Activated CD8-positive, alpha-beta memory T cell treated with anti-CD3 and anti-CD28 coated beads, Interleukin-2, amount 50 U/mL, for 1 hour (primary cell): ENCODE results near the gene ST6GALNAC3.
A peak's percentile ranks its signal among the peaks of the same experiment; 100 is the strongest.

Experiments
- DNase-seq: peaks from one replicate; pipeline ENCODE4 v3.0.0-alpha.2; 2020; ENCODE audit errors: extremely low read depth

The ST6GALNAC3 gene

DNA sequence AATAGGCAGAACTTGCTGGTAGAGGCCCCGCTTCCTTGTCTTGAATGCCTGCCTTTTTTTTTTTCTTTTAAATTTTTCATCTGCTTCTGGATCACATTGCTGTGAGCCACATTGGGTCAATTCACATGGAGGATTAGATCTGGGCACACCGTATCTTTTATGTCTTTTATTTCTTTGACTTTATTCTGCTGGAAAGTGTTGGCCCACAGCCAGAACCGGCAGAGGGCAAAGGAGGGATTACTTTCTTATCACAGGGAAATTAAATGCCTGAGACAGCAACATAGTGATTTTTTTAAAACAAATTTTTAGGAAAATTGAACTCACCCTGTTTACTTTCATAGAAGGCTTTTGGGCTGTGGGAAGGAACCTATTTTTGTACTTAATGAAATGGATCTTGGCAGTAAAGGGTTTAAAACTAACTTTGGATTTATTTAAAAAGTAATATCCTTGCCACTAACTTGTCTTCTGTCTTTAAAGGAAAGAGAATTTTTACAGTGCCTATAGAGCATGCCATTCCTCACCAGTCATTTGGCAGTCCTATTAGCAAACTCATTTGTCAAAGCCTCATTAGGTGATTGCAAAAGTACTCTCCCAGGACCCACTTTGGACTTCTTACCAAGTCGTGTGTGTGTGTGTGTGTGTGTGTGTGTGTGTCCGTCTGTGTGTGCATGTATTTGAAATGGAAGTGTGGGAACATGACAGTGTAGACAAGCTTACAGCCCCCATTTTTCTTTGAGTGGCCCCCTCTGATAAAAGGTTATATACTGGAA is 68.4 kb downstream of the ST6GALNAC3 start:
- DNase-seq: no peak

DNA sequence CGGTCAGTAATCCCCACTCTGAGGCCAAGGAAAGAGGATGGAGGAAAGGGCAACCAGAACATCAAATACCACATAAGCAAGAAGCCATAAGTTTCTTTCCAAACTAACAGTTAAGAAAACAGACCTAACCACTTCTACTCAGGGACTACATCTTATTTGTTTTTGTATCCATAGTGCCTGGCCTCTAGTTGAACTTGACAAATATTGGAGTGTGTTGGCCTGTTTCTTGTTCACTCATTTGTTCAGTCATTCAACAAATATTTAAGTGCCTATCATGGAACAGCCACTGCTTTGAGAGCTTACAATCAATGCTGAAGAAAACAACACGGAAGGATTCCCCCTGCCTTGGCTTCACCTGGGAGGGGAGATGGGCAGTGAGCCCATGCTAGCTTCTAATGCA is 69.7 kb downstream of the ST6GALNAC3 start:
- DNase-seq: no peak

DNA sequence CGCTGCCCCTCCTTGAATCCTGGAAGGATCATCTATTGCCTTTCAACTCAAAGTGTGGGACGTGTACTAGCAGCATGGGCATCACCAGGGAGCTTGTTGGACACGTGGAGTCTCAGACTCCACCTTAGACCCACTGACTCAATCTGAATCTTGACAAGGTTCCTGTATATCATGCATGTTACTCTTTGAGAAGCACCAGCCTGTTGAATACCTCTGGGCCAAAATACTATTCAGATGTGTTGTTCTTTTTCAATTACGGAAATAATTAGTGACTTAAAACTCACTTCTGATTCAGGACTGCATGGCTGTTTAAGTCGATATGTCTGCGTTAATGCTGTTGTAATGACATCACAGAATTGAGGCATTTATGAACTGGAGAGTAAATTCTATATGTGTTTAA is 70.8 kb downstream of the ST6GALNAC3 start:
- DNase-seq: no peak

DNA sequence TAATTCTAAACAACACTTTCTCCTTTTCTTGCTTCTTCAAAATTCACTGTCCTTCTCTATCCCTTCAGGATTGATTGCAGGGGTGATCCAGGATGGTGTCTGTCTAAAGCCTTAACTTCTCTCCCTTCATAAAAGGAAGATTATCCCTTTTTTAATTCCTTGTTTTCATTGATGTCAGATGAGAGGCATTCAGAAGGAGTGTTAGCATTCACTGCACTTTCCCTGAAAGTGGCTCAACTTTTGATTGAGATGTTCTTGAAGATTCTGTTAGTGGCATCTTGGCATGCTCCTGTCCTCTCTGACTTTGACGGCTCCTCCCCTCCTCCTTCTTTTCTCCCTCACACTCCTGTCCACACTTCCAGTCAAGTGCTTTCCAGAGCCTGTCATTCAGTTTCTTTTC is 71.6 kb downstream of the ST6GALNAC3 start:
- DNase-seq: no peak

DNA sequence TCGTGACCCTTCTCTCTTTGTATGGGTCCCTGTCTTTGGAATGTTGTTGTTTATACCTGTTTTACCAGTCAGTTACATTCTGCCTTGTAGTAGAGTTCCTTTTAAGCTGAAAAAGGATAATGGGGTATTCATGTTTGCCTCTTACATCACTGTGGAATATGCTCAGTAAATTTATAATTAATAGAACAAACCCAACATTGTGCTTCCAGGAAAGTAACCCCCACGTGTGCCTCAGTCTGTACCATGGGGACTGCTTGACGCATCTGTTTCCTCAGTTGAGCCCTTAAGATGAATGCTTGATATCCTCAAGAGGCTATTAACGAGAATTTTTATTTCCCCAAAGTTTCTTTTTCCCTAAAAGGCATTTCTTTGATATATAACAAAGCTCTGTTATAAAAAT is 73.4 kb downstream of the ST6GALNAC3 start:
- no peak for DNase-seq

DNA sequence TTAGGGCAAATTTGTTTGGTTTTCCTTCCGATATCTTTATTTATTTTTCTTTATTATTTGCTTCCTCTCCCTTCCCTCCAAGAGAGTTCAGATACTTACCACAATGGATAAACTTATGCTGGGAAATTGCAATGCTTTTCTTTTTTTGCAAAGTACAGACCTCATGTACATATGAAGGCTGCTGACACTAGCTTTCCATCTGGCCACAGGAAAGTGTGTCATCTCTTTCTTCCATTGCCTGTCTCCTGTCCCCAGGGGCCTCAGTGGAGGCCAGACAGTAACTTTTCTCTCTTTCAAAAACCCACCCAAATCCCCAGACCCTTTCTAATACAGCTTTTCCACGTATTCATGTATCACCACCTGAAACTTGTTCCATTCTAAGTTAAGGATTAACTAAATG is 73.9 kb downstream of the ST6GALNAC3 start:
- no peak for DNase-seq

DNA sequence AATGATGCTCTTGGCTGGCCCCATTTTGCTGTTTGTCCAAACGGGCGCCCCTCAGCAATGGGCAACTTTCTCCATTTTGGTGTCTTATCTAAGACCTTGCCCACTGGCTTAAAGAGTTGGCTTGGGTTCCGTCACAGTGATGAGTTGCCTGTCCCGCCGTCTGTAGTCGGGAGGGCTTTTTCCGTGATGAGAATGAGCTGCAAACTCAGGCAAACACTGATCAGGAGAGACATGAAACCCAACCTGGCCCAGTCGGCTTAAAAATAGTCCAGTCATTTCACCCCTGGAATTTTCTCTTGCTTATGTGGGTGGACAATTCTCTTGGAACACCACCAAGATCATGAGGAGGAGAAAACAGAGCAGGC is 79.3 kb downstream of the ST6GALNAC3 start:
- no peak for DNase-seq

DNA sequence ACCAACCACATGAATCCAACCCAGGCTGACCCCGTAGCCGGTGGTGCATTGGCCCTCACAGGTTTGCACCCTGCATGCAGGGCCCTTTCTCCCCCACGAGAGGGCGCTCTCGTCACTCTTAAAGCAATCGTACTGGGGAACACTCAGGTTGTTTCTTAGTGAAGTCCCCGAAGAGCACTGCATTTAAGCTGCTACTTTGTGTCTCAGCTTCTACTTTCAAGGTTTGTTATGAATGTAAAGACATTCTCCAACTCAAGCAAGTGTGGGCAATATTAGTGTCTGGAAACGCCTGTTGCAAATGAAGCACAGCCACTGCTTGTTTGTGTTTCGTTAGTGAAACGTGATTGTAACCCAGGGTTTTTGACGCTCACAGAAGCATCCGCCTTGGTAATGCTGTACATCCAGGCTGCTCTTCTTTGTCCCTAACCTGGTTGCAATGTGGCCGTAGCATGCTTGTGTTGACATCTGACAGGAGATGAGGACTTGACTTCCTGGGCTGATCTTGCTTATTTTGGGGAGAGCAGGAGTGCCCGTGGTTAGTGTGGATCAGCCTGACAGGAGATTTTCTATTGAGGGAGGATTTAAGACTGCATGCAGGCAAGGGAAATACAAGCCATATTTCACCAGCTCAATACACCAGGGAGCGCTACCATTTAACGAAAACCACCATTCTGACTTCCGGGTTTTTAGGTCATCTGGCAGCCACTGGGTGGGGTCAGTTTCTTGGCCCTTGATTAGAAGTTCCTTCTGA is 79.8 kb downstream of the ST6GALNAC3 start:
- DNase-seq: peak; percentile 39

DNA sequence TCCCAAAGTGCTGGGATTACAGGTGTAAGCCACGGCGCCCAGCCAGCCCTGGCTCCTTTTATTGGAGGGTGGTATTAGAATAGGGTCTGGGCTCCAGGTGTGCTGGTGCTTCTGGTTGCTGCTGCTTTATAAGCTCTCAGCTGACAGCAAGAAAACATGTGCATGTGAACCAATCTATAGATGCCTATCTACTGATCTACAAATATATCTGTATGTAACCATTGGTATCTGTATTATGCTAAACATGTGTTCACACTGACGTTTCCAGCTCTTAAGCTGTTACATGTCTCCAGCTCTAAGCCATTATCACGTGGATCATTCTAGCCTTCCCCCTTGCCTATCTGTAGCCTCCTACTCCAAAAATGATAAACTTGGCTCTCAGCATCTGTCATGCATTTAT is 82.4 kb downstream of the ST6GALNAC3 start:
- DNase-seq: no peak

DNA sequence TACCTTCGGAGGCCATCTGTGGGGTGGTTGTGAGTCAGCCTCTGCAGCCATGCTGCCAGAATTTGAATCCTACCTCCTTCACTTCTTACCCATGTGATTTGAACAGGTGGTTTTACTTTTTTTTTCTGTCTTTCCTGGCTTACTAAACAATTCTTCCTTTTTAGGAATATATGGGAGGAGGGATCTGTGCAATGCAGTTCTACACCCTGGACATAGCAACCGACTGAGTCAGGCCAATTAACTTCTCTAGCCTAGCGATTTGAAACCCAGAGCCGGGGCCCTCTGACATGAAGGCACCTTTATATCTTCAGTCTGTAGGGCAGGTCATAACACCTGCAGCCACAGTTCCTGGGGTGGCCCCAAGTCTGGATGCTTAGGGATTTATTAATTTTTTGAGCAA is 83.6 kb downstream of the ST6GALNAC3 start:
- no peak for DNase-seq

DNA sequence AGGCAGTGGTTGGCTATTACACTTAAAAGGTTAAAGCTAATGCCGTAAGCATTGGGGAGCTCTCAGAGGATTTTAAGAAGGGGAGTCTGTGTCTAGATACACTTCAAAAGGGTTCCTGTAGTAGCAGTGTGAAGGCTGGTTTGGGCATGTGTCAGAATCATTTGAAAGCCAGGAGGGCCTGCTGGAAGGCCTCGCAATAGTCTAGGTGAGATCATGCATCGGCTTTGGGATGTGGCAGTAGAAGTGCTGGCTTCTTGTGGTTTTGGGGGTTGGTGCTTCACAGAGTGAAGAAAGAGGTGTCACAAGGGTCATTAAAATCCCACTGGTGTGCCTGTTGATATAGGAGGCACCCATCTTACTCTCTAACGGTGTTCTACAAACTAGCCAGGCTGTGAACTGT is 85.7 kb downstream of the ST6GALNAC3 start:
- no peak for DNase-seq

DNA sequence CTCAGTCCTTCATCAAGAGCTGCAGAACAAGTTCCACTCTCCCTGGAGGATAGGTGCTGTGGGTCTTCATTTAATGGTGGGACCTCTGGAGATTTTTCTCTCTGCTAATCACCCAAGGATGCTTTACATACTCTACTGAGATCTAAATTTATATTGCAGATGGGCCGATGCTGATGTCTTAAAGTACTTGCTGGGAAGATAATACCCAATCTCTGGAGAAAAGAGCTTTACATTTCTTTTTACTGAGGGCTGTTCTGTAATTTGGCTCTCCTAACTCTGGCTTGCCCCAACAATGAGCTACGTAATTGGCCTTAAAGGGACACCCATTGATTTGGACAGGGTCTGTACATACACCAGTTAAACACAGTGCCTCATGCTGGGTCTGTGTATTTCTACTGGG is 86.9 kb downstream of the ST6GALNAC3 start:
- no peak for DNase-seq

DNA sequence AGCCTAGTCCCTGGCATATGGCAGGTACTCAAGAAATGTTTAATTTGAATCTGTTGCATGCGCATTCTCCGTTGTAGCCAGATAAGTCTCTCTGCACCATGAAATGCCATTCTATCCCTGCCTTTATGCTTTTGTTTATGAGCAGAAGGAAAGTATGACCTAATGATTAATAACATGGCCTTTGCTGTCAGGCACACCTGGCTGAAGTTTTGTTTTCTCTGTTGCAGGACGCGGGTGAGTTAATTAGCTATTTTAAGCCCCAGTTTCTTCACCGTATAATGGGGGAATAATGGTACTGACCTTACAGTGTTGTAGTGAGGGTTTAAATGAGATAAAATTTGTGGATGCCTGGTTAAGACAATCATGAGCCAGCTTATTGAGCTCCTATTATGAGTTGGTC is 87.7 kb downstream of the ST6GALNAC3 start:
- no peak for DNase-seq

DNA sequence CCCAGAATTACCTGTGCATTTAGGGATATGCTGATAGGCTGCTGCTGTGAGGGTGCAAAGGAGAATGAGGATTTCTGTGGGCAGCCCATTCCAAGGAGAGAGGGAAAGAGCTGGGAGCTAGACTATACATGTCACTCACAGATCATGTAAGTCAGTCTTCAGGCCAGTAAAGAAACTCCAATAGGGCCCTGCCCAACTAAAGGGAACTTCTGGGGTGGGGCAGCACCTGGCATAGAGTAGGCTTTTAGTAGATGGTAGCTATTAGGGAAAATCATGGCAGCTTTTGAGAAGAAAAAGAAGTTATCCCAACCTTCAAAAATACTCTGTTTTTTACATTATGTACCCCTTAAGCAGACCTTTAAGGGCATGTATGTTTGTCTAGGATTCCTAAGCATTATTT is 89.6 kb downstream of the ST6GALNAC3 start:
- no peak for DNase-seq

DNA sequence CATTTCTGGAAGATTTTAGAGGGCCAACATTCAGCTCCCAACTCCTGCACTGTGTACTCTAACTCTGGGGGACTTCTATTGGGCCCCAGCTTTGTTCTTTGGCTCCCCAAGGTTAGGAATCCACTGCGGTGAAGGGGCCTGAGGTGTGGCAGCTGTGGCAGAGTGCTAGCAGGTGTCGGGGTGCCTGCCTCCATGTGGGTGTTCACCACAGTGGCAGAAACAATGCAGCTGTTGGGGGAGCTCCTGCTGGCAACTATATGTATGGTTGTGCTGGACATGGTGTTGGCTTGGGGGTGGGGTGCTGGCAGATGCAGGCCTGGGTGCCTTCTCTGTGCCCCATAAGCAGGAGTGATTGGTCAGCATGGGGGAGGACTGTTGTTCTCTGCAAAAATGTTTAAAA is 95.5 kb downstream of the ST6GALNAC3 start:
- no peak for DNase-seq

DNA sequence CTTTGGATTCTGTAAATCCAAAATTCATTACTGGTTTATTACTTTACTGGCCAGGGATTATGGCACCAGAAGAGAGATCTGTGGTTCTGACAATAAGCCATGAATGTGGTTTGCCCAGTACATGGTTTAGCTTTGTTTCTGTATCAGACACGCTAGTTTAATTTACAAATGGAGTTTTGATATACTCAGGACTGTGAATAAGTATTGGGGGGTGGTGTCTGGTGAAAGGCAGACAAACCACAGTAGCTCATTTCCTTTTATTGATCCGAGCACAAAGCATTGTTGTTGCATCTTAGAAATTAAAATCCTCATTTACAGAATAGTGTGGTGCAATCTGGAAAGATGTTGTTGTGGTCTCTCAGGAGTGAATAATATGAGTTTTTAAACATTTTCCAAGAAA is 96.0 kb downstream of the ST6GALNAC3 start:
- no peak for DNase-seq

DNA sequence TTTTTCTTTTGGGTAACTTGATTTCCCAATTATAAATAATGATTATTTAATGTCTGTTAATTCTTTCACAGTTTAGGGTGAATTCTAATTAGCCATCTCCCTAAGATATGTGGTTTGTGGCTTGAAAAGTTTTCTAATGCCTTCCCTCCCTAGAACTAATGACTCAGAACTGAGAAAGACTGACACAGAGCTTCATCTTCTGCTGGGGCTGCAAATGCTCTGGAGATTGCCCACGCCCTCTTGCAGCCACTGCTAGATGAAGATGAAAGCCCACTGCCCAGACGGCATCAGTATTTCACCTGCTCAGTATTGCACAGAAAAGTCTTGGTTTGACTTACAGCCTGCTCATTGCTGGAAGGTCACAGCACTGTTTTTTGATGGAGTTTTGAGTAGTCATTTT is 101.5 kb downstream of the ST6GALNAC3 start:
- no peak for DNase-seq

DNA sequence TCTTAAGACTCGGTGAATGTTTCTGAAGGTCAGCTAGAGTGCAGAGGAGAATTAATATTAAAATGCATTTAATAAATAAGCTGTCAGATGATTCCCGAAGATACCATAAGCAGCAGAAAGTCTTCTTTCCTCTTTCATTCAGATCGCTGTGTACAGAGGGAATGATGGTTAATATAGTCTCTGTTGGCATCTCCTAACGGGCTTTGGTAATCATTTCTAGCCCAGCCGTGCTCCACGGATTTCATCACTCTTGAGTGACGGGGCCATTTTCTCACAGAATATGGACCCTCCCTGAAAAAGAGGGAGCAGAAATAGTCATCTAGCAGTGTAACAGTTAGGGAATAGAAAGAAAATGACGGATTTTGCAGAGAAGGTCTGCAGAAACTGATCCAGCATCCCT is 103.1 kb downstream of the ST6GALNAC3 start:
- no peak for DNase-seq

DNA sequence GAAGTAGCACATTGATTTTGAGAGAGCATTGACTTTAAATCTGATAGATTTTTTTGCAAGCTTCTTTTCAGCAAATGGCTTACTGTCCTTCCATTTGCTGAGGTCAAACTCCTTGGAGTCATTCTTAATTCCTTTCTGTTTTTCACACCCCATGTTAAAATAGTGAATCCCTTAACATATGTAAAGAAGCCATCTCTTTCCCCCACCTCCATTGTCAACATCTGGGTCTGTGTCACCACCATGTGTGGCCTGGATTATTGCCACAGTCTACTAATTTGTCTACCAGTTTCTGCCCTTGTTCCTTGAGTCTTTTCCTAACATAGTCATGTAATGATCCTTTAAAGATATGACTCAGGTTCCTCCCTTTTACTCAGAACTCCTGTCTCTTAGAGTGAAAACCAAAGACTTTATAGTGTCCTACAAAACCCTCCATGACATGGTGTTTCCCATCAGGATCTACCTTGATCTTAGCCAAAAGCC is 104.7 kb downstream of the ST6GALNAC3 start:
- no peak for DNase-seq

DNA sequence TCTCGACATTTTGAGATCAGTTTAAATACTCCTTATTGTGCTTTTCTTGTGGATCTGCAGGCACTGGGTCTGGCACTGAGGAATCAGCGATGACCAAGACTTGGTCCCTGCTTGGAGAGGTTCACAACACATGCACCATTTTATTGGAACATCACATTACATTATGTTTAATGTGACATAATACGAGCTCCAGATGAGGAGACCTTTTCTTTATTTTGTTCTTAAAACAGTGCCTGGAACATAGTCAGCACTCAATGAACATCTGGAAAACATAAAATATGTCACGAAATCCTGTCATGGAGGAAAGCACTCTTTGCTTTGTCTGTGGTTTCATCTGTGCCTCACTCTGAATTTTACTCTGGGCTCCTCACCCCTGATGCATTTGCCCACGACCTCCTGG is 110.7 kb downstream of the ST6GALNAC3 start:
- DNase-seq: no peak

DNA sequence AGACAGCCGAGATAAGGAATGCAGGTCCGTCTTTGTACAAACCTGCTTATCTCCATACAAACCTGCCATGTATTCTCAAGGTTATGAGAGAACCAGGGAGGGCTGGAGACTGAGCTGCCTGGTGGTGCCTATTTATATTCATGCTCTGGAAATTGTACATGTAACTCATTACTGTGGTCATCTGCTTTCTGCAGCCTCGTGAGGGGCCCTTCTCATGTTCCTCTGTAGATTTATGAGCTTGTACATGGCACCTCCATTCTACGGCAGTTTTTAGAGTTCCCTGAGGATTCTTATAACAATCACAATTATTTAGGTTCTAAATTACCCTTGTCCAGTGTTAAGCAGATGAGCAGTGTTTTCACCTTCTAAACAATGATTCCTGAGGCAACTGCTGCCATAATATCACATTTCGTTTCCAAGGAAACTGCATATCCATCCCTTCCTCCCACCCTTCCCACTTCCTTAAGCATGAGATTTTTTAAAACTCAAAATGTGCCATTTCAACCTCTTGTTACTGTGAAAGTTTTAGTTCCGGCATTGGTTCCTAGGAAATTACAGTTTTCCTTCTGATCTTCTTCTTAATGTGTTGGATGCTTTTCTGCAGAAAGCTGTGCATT is 112.1 kb downstream of the ST6GALNAC3 start:
- DNase-seq: no peak

DNA sequence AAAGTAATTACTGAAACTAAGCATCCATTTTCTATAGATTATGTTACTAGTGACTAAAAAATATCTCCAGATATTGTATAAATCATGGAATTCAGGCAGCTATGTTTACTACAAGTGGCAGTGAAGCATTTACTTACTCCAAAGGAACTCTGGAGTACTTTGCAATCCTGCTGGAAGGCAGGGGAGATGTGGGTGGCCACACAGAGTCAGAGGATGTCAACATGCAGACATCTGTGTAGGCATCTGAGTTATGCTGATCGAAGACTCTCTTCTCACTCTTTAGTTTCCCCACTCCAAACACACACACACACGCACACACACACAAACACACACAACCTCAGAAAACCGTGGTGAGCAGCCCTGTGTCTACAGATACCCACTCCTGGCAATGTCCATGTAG is 112.9 kb downstream of the ST6GALNAC3 start:
- no peak for DNase-seq

DNA sequence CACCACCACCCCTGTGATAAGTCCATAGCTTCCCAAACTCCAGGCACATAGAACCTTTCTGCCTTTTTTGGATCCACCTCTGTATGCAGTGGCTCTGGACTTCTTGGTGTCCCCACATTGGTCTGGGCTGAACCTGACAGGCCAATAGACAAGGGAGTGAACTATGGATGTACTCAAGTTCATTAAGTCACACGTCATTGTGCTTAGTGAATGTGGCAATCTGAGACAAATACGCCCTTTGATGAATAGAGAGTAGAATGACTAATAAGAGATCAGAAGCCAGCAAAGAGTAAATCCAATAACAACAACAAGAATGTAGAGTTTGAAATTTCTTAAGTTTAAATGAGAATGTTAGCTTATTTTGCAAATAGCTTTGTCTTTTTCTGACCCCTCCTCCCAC is 114.8 kb downstream of the ST6GALNAC3 start:
- no peak for DNase-seq
